Fibroblast of mammary gland (primary cell): ENCODE data around the gene THOC3.
"Not testable (repeated sequence)": the region's sequence is repeated elsewhere in the genome, so short reads cannot be mapped to it uniquely, and the experiment has no call there.

Experiments
- DNase-seq: peaks from one replicate; pipeline ENCODE4 v3.0.0-alpha.2; 2010; ENCODE audit warnings: low read depth
- H3K4me3 ChIP-seq: 2 replicates; pipeline ENCODE4 v1.5.1; 2011; ENCODE audit warnings: low read depth, mild to moderate bottlenecking, low read length, moderate library complexity; ENCODE audit not compliant: control insufficient read depth
- TF ChIP-seq, protein P1 (sequence below): conservative IDR thresholded peaks from 2 replicates; pipeline ENCODE4 v1.5.1; 2011; ENCODE audit warnings: low read depth, low read length, inconsistent platforms; ENCODE audit not compliant: control insufficient read depth, insufficient read depth

THOC3 gene

GRCh38 chr5:175951339-175951969 is 16.7 kb downstream of the THOC3 start:
- DNase-seq, H3K4me3 ChIP-seq: not testable (repeated sequence)

DNA sequence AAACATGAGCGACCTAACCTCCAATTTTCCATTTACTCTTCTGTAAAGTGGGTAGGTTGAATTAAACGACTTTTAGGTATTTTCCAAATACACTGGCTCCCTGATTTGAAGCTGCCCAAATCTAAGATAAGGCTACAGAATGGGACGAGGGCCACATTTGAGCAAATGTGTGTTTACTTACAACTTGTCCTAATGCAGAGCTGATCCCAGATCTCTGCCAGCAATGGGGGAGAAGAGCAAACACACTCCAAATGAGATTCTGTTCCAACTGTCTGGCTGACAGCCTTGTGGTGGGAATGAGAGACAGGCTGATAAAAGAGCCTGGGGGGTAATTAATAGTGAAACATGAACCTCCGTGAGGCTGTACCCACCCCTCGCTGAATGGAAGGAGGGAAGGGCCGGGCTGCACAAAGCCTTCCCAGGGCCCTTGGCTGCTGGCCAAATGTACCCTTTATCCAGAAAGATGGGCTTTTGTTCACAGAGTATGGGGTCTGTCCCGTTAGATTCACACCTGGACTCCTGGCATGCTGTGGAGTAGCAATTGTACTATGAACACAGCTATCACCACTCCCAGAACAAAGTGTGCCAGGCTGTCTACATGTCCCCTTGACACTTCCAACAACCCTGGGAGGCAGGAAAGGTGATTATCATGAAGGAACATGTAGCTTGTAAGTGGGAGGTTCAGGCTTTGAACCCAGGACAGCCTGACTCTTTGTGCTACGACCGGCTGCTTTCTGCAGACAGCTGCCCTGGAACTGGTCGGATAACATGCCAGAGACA is 19.6 kb downstream of the THOC3 start:
- not testable (repeated sequence) for H3K4me3 ChIP-seq, DNase-seq

DNA sequence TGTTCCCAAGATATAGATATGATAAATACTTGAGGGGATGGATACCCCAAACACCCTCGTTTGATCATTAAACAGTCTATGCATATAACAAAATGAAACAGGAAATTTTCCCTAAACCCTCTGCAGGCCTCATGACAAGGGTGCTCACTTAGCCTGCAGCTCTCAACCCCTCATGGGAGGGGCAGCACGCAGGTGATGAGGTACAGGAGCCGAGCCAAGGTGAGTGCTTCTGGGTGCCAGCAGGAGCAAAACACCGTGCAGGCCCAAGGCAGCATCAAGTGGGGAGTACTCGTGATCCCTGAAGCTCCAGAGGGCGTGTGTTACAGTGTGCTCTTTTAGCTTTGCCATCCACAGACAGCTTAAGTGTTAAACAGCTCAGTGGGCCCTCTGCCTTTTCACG is 24.9 kb downstream of the THOC3 start:
- DNase-seq, H3K4me3 ChIP-seq: not testable (repeated sequence)

- not testable (repeated sequence) for DNase-seq, H3K4me3 ChIP-seq
Measured at GRCh38 chr5:175940632-175941031, 27.5 kb downstream of the THOC3 start.

GRCh38 chr5:175938489-175938888 is 29.6 kb downstream of the THOC3 start:
- DNase-seq, H3K4me3 ChIP-seq: not testable (repeated sequence)

- H3K4me3 ChIP-seq, DNase-seq: not testable (repeated sequence)
Measured at GRCh38 chr5:175928752-175929151, 39.4 kb downstream of the THOC3 start.

GRCh38 chr5:175925106-175925505 is 43.0 kb downstream of the THOC3 start:
- not testable (repeated sequence) for H3K4me3 ChIP-seq, DNase-seq

DNA sequence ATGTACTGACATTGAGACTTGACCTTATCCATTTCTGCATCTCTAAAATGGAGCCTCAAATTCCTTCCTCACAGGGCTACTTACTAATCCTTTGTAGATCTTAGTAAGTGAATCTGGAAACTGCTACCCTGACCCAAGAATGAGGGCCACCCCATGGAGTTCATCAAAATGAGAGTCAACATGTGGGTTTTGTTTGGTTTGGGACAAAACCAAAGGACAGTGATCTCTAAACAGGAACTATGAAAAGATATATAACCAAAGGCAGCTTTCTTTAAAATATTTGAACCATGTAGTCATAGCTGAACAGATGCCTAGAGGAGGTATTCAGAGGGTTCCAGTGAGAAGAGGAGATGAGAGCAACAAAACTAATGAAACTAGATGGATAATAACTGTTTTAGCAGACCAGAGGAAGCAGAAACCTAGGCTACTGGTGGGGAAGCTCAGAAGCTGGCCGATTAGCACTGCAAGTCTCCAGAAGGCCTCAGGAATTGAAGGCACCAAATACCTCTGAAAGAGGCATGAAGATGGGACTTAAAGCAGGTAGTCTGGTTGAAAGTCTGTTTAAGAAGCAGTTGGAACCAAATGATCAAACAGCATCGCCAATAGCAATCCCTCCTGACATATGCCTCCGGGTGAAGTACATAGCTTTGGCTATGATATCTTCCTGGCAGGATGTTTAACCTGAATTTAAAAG is 45.8 kb downstream of the THOC3 start:
- peak; percentile 98 for DNase-seq
- H3K4me3 ChIP-seq = no peak overlapping the region
- TF ChIP-seq, protein P1, sequence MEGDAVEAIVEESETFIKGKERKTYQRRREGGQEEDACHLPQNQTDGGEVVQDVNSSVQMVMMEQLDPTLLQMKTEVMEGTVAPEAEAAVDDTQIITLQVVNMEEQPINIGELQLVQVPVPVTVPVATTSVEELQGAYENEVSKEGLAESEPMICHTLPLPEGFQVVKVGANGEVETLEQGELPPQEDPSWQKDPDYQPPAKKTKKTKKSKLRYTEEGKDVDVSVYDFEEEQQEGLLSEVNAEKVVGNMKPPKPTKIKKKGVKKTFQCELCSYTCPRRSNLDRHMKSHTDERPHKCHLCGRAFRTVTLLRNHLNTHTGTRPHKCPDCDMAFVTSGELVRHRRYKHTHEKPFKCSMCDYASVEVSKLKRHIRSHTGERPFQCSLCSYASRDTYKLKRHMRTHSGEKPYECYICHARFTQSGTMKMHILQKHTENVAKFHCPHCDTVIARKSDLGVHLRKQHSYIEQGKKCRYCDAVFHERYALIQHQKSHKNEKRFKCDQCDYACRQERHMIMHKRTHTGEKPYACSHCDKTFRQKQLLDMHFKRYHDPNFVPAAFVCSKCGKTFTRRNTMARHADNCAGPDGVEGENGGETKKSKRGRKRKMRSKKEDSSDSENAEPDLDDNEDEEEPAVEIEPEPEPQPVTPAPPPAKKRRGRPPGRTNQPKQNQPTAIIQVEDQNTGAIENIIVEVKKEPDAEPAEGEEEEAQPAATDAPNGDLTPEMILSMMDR = no peak

- no peak overlapping the region for H3K4me3 ChIP-seq
- TF ChIP-seq, protein P1 = no peak
- no peak for DNase-seq
Measured at GRCh38 chr5:175921061-175921730, 46.9 kb downstream of the THOC3 start.

DNA sequence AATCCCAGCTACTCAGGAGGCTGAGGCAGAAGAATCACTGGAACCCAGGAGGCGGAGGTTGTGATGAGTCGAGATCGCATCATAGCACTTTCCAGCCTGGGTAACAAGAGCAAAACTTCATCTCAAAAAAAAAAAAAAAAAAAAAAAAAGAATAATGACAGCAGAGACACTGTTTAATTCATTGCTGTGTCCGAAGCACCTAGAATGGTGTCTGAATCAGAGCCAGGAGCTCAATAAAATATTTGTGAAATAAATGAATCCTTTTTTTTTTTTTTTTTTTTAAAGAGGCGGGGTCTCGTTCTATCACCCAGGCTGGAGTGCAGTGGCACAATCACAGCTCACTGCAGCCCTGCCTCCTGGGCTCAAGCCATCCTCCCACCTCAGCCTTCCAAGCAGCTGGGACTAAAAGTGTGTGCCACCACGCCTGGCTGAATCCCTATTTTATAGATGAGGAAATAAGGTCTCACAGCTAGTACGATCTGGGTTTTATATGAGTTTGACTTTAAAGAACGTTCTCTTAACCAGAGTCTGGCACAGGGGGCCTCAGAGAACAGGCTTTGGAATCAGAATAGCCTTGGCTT is 47.8 kb downstream of the THOC3 start:
- TF ChIP-seq, protein P1 = no peak
- DNase-seq = peak; percentile 88
- H3K4me3 ChIP-seq = no peak overlapping the region

DNA sequence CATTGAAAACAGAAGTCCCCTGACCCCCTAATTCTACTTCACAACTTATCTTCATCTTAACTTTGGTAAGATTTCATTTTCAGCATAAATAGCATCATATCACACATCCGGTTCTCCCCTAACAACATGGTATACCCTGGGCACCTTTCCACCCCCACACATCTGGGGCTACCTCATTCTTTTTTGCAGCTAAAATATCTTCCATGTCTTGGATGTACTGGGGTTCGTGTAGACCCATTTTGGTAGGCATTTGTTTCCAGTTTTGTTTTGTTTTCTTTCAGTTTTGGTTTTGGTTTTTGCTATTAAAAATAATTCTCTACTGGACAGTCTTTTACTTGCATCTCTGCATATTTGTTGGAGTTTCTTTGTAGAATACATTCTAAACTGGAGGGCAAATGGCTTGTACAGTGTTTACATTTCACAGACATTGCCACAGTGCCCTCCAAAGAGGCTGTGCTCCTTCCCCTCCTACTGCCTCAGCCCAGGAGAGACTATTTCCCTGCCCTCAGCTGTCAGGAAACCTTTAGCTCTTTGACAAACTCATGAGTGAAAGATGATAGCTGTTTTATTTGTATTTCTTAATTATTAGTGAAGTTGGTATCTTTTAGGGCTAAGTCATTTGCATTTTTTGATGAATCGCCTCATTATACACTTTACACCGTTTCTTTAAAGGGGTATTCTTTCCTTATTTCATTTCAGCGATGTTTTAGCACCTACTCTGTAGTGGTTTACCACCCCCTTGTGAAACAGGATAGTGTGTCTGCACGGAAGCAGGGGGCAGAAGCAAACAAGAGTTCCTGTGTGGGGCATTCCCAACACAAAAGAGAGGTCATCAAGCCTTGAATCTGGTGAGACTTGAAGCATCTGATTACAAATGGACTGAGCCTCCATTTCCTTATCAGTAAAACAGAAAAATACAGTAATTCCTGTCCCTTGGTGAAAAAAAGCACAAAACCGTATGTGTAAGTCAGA is 52.8 kb downstream of the THOC3 start:
- DNase-seq, H3K4me3 ChIP-seq: not testable (repeated sequence)

- DNase-seq, H3K4me3 ChIP-seq: not testable (repeated sequence)
Measured at GRCh38 chr5:175913835-175914672, 54.1 kb downstream of the THOC3 start.
